ENCODE results near the gene BMP7.

The BMP7 gene

GRCh38 chr20:57262301-57262700 is 4.1 kb downstream of the BMP7 start:
- no peak for DNase-seq (ENCODE audit: extremely low read depth, low read depth)
- no peak overlapping the region for H3K4me3 ChIP-seq (replicated peaks; ENCODE audit: low read depth, low read length)

GRCh38 chr20:57261457-57262251 is 4.8 kb downstream of the BMP7 start:
- no peak for TF ChIP-seq CTCF (IDR thresholded peaks at IDR 0.05; ENCODE audit: low read depth, low read length, missing control alignments)
- no peak overlapping the region for H3K4me3 ChIP-seq (replicated peaks; ENCODE audit: low read depth, low read length)
- no peak for DNase-seq (ENCODE audit: extremely low read depth, low read depth)

More at GRCh38 chr20:57262301-57262700, 4.1 kb downstream of the BMP7 start:
- no peak for TF ChIP-seq CTCF (IDR thresholded peaks at IDR 0.05; ENCODE audit: low read depth, low read length, missing control alignments)

- no peak overlapping the region for H3K4me3 ChIP-seq (replicated peaks; ENCODE audit: low read depth, low read length)
- TF ChIP-seq CTCF (IDR thresholded peaks at IDR 0.05; ENCODE audit: low read depth, low read length, missing control alignments), result no peak
- DNase-seq (ENCODE audit: extremely low read depth, low read depth), result no peak
Observed at GRCh38 chr20:57260934-57261333, 5.5 kb downstream of the BMP7 start.

GRCh38 chr20:57259938-57260921 is 6.2 kb downstream of the BMP7 start:
- no peak overlapping the region for H3K4me3 ChIP-seq (replicated peaks; ENCODE audit: low read depth, low read length)
- no peak for DNase-seq (ENCODE audit: extremely low read depth, low read depth)
- TF ChIP-seq CTCF (IDR thresholded peaks at IDR 0.05; ENCODE audit: low read depth, low read length, missing control alignments), result no peak

GRCh38 chr20:57259121-57259937 is 7.1 kb downstream of the BMP7 start:
- no peak for DNase-seq (ENCODE audit: extremely low read depth, low read depth)
- no peak for TF ChIP-seq CTCF (IDR thresholded peaks at IDR 0.05; ENCODE audit: low read depth, low read length, missing control alignments)
- H3K4me3 ChIP-seq (replicated peaks; ENCODE audit: low read depth, low read length), result no peak overlapping the region

Measured in HFF-Myc (cell line).